ENCODE results near the gene RELL1.

DNA sequence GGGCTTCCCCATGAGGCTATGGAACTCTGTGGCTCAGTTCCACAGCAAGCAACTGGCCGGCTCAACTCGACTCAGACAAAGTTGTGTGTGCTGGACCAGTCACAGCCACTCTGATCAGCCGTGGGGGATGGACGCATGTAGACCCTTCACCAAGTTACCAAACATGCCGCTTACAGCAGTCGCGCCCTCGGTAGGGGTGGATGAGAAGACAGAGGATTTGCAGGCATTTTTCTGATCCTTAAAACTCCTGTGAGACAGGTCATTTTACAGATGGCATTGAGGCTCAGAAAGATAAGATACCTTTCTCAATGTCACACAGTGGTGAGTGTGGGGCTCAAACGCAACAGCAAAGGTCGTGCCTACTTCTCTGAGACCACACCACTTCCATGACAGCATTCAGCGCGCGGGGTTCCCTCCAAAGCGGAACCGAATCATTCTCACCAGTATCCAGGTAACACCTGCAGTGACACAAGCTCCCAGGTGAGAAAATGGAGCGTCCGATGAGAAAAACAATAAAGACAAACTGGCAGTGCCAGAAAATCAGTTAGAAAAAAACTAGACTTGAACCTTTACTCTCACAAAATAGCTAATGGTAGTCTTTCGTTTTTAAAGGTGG is 83.6 kb downstream of the RELL1 start:
- TF ChIP-seq, protein P1, sequence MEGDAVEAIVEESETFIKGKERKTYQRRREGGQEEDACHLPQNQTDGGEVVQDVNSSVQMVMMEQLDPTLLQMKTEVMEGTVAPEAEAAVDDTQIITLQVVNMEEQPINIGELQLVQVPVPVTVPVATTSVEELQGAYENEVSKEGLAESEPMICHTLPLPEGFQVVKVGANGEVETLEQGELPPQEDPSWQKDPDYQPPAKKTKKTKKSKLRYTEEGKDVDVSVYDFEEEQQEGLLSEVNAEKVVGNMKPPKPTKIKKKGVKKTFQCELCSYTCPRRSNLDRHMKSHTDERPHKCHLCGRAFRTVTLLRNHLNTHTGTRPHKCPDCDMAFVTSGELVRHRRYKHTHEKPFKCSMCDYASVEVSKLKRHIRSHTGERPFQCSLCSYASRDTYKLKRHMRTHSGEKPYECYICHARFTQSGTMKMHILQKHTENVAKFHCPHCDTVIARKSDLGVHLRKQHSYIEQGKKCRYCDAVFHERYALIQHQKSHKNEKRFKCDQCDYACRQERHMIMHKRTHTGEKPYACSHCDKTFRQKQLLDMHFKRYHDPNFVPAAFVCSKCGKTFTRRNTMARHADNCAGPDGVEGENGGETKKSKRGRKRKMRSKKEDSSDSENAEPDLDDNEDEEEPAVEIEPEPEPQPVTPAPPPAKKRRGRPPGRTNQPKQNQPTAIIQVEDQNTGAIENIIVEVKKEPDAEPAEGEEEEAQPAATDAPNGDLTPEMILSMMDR (IDR thresholded peaks at IDR 0.05; ENCODE audit: insufficient read depth, low read depth, low read length): no peak
- no peak for TF ChIP-seq EZH2 (IDR thresholded peaks at IDR 0.05; ENCODE audit: insufficient read depth, low read length)
